GM19397 (cell line): ENCODE data around the gene TTLL4.
"Not testable (repeated sequence)": the region's sequence is repeated elsewhere in the genome, so short reads cannot be mapped to it uniquely, and the experiment has no call there.

Experiments used
- ATAC-seq: cut with Tn5 transposase; IDR thresholded peaks from one replicate; pipeline ENCODE4 v1.9.1; 2021; ENCODE audit warnings: mild to moderate bottlenecking, moderate library complexity; ENCODE audit not compliant: unreplicated experiment

The TTLL4 gene, protein sequence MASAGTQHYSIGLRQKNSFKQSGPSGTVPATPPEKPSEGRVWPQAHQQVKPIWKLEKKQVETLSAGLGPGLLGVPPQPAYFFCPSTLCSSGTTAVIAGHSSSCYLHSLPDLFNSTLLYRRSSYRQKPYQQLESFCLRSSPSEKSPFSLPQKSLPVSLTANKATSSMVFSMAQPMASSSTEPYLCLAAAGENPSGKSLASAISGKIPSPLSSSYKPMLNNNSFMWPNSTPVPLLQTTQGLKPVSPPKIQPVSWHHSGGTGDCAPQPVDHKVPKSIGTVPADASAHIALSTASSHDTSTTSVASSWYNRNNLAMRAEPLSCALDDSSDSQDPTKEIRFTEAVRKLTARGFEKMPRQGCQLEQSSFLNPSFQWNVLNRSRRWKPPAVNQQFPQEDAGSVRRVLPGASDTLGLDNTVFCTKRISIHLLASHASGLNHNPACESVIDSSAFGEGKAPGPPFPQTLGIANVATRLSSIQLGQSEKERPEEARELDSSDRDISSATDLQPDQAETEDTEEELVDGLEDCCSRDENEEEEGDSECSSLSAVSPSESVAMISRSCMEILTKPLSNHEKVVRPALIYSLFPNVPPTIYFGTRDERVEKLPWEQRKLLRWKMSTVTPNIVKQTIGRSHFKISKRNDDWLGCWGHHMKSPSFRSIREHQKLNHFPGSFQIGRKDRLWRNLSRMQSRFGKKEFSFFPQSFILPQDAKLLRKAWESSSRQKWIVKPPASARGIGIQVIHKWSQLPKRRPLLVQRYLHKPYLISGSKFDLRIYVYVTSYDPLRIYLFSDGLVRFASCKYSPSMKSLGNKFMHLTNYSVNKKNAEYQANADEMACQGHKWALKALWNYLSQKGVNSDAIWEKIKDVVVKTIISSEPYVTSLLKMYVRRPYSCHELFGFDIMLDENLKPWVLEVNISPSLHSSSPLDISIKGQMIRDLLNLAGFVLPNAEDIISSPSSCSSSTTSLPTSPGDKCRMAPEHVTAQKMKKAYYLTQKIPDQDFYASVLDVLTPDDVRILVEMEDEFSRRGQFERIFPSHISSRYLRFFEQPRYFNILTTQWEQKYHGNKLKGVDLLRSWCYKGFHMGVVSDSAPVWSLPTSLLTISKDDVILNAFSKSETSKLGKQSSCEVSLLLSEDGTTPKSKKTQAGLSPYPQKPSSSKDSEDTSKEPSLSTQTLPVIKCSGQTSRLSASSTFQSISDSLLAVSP

DNA sequence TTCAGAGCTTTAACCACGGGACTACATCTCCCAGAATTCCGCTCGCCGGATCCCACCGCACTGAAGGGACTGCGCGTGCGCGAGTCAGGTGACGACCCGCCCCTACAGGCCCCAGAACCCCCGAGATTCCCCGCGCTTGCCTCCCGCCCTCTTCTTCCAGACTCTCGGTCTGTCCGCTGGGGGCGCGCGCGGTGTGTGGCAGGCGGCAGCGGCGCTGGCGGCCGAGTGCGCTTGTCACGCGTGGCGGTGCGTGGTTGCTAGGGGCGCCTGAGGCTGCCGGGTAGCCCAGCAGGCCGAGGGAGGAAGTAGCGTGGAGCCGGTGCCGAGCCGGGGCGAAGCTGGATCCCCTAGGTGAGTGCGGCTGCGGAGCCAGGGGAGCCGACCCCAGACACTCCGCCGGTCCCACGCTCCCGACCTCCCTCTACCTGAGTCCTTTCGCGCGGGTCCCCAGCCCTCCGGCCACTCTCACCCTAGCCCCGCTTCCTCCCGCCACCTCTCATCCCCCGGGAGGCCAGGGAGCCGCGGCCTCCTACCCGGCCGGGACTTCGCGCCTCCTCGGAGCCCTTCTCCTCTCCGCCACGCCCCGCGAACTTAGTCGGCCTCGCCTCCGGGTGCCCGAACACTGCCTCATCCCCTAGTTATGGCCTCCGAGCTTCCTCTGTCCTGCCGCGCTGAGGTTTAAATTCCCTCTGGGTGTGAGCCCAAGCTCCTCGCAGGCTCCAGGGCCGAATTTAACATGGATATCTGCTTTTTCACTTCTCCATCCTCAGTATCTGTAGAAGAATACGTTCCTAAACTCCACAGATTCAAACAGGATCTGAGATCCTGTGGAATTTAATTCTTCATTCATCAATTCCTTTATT, at the start of gene TTLL4:
Gene TTLL4 (plus strand): TSS at position 149 of the 863 bp plus-strand sequence. CDS start 26,842 bp downstream, outside the sequence.
- ATAC-seq = peak; percentile 92

DNA sequence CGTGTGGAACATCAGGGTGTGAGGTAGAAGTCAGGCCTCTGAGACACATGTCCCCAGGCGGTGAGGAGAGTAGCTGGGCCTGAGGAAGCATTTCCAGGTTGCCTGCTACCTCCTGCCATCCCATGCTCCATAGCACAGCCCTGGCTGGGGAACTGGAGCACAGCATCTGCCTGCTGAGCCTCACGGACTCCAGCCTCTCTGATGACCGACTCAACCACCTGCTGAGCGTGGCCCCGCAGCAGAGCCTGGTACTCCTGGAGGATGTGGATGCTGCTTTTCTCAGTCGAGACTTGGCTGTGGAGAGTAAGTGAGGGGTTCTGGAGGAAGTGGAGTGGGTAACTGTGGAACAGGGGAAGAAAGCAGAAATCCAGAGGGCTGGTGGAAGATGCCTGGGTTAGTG, 48.3 kb upstream of the TTLL4 start:
- no peak for ATAC-seq

DNA sequence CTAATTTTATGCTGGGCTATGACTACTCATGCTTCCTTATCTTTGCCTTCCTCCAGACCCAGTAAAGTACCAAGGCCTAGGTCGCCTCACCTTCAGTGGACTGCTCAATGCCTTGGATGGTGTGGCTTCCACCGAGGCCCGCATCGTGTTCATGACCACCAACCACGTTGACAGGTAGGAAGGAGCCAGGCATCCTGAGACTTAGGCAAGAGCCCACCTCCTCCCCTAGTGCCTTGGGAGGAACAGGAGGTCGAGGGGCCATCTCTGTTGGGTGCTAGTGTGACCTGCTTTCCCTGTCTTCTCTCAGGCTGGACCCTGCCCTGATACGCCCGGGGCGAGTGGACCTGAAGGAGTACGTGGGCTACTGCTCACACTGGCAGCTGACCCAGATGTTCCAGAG, 47.8 kb upstream of the TTLL4 start:
- no peak for ATAC-seq

DNA sequence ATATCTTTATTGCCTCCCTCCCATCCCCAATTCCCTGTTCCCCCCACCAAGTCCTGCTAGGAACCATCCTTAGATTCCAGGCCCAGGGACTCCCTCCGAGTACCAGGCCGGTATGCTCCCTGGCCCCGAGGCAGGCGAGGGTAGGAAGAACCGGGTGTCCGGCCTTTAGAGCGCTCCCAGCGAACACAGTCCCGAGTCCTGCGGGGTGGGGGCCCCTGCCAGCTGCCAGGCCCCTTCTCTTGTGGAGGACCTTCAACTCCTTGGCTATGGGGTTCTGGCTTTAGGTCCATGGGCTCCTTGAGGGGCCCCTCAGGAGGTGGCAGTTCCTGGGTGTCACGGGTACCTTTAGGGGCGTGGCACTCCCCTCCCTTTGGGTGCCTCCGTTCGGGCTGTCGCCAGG, 46.7 kb upstream of the TTLL4 start:
- no peak for ATAC-seq

DNA sequence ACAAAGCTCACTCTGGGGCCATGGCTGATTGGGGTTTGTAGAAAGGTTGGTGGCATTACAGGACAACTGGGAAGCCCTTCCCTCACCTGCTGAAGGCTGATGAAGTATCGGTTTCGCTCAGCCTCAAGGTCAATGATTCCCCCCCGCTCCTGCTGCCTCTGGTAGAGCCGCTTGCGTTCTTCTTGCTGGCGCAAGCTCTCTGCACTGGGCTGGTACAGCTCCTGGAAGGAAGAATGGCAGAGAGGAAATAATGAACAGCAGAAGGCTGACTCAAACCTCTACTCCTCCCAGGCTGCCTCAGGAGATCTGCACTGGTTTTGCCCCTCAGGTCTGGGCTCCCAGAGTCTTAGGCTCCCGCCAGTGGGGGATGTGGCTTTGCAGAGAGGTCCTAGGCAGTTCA, 46.0 kb upstream of the TTLL4 start:
- no peak for ATAC-seq

DNA sequence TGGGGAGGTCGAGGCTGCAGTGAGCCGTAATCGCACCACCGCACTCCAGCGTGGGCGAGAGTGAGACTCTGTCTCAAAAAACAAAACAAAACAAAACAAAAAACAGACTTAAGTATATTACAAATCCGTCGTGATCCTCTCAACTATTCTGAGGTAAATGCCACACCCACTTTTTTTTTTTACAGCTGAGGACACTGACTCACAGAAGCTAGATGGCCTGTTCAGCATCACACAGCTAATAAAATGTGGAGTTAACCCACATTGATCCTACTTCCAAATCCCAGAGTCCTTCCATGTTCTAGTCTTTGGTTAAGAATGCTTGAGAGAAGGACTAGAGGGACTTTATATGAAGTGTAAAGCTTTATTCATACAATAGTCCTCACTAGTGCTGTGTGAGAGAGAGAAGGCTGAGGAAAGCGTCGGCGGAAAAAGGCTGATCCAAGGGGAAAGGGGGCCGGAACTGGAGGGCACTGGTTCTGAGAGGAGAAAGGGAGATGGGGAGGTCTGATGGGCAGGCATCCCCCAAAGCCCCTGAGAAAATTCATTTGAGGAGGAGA, 39.5 kb upstream of the TTLL4 start:
- no peak for ATAC-seq

DNA sequence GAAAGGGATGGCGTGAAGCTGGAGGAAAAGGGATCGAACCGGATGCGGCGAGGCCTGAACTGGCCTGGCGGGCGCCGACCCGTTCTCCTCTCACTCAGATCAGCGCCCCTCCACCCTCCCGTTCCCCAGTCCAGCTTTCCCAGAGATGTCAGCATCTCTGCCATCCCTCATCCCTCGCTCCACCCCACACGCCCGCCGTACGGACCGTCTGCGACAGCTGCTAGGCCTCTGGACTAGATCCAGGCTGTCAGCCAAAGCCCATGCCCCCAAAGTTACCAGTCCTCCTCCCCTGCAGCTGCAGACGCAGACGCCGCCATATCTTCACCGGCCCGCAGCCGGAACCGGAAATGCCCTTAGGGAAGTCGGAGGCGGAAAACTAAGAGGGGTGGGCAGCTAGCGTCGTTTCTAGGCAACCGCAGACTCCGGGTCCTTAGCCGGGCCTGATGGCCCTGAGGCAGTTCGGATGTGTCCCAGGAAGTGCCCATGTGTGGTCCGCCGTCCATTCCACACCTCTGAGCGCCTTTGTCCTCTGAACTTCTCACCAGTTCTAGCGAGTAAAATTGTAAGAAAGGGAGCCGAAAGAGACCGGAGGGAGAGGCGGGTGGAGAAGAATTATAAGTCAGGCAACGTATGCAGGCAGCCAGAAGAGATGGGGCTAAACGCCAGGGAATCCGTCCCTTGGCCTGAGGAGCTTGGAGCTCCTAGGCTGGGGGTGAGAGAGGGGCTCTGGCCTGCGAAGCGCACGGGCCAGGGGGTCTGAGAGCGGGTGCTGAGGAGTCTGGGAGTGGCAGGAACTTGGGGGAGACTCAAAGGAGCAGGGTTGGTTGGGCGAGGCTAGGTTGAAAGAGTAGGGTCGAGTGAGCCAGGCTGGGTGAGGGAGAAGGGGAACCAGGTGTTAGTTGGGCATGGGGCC, 38.7 kb upstream of the TTLL4 start, which contains the start of the genes RNF25 and STK36:
Gene RNF25 (minus strand): TSS at position 349 of the 913 bp plus-strand sequence. CDS start 32 bp downstream, at position 317.
Gene STK36 (plus strand): TSS at position 433 of the 913 bp plus-strand sequence. CDS start 744 bp downstream, outside the sequence.
- ATAC-seq = peak; percentile 98

DNA sequence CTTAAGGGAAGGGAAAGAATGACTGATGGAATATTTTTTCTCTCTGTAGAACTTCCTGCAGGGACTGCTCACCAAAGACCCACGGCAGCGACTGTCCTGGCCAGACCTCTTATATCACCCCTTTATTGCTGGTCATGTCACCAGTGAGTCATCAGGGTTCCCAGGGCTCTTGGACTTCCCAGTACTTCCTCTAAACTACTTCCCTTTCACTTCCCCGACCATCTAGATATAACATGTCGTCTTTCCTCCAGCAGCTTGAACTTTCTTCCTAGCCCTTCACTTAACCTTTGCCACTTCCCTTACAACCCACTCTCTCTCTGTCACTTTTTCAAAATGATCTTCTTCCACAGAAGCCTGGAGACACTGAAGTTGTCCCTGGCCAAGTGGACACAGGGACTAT, 31.5 kb upstream of the TTLL4 start:
- no peak for ATAC-seq

DNA sequence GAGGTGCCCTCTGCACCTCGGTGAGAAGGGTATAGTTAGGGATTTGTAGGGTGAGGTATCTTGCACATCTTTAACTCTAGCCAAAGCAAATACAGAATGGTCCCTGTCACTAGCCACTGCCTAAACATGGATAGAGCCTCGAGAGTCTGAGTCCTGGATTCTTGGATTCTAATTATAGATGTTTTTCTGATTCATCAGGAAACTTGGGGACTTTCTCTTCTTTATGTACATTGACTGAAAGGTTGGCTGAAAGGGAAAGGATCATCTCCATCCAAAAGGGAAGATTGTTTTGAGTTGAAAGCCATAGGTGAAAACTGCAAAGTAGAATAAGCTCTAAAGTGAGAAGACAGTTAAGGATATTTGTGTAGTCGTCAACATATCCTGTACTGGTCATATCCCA, 30.6 kb upstream of the TTLL4 start:
- ATAC-seq = no peak

DNA sequence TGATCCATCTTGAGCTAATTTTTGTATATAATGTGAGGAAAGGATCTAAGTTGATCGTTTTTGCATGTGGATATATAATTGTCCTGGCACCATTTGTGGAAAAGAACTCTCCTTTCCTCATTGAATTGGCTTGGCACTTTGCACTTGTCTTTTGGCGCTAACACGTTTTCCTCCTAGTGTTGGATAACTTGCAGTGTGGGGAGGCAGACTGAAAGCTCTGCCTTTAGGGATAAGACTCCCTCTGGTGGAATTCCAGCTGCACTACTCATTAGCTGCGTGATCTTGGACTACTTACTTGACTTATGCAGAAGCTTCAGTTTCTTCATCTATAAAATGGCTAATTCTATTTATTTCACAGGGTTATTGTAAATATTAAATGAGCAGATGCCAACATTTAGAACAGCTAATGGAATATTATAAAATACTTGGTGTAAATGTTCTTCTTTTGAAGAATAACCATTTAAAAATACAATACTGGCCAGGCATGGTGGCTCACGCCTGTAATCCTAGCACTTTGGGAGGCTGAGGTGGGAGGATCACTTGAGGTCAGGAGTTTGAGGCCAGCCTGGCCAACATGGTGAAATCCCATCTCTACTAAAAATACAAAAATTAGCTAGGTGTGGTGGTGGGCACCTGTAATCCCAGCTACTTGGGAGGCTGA, 23.1 kb upstream of the TTLL4 start:
- ATAC-seq = not testable (repeated sequence)

DNA sequence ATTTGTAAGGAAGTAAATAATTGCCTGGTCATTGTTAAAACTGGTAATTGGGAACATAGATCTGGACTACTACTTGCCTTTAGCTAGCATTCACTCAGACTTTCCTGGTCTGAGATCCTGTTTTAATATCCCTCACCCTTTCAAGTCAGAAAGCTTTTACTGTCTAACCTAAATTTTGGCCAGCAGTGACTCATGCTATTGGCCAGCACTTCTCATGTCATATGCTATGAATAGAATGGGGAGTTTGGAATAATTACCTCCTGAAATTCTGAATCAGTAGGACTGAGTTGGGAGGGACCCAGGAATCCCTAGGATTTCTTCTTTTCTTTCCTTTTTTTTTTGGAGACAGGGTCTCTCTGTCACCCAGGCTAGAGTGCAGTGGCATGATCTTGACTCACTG, 19.4 kb upstream of the TTLL4 start:
- no peak for ATAC-seq

DNA sequence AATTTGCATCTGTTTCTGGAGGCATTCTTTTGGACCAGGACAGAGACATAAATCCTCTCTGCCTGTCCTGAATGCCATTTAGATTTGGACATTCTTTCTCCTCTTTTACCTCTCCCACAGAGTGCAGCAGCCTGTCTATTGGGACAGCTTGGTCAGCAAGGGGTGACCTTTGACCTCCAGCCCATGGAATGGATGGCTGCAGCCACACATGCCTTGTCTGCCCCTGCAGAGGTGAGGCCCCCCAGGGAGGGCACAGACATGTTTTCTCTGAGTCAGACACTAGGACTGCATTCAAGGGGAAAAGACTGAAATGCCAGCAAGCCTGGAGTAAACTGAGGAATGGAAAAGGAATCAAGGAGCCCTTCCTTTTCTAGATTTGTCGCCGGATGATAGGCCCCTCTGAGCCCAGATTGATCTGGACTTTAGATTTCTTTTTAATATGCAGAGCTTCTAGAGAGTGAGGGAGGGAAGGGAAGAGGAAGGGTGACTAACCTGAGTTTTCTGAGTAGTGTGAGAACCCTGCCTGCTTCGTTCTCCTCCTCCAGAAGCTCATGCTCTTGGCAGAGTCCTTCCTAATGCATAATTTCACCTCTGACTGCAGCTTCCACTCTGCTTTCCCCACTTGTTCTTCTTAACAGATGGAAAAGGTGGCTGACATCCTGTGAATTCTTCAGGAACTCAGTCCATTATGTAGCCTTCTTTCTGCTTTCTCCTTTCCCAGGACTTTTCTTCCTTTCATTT, 16.1 kb upstream of the TTLL4 start:
- ATAC-seq = no peak

DNA sequence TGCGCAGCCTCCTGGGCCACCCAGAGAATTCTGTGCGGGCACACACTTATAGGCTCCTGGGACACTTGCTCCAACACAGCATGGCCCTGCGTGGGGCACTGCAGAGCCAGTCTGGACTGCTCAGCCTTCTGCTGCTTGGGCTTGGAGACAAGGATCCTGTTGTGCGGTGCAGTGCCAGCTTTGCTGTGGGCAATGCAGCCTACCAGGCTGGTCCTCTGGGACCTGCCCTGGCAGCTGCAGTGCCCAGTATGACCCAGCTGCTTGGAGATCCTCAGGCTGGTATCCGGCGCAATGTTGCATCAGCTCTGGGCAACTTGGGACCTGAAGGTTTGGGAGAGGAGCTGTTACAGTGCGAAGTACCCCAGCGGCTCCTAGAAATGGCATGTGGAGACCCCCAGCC, 11.8 kb upstream of the TTLL4 start:
- ATAC-seq = no peak

DNA sequence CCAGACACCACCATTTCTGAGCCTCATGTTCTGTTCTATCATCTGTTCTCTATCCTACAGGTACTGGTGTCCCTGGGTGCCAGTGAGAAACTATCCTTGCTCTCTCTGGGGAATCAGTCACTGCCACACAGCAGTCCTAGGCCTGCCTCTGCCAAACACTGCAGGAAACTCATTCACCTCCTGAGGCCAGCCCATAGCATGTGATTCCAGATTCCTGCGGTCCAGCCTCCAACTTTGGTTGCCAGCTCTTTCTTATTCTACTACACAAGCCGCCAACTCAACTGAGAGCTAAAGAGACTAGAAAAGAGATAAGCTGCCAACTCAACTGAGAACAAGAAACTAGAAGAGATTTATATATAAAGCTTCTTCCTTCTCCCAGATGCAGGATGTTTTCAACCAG, 8.8 kb upstream of the TTLL4 start:
- ATAC-seq = no peak

DNA sequence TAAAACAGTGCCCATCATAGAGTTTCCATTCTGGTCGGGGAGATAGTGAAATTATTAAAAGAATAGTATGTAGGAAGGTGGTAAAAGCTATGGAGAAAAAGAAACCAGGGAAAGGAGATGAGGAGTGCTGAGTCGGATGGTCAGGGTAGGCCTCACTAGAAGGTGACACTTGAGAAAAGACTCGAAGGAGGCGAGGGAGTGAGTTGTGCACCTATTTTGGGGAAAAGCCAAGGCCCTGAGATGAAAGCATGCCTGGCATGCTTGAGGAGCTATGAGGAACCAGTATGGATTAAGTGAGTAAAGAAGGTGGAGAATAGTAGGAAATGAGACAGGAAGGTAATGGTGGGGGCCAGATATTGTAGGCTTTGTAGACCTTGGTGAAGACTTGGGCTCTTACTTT, 7.3 kb upstream of the TTLL4 start:
- no peak for ATAC-seq

DNA sequence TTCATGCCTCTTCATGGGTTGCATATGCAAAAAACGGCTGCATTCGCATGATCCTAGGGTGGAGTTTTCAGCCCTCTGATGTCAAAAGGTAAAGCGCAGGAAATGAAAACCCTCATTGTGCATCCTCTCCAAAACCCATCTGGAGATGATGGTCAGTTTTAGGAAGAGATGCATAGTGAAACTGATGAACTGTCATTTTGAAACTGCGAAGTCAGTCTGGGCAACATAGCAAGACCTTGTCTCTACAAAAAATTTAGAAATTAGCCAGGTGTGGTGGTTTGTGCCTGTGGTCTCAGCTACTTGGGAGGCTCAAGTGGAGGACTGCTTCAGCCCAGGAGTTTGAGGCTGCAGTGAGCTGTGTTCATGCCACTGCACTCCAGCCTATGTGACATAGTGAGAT, 2.5 kb upstream of the TTLL4 start:
- no peak for ATAC-seq

DNA sequence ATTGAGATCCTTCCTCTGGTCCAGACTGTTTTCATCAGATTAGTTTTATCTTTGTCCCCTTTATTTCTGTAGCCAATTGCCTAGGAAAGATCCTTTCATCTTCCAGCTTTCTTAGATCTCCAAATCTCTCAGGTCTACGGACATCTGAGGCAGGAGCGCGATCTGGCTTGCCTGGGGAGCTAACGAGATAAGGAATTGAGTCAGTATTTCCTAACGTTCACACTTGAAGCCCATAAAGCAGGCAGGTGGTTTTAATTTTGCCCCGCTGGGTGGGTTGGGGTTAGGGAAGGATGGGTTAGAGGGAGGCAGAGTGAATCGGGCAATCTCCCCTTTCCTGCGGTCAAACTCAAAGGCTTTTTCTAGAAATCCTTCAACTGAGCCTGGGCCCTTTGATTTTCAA, 727 bp upstream of the TTLL4 start:
- no peak for ATAC-seq

DNA sequence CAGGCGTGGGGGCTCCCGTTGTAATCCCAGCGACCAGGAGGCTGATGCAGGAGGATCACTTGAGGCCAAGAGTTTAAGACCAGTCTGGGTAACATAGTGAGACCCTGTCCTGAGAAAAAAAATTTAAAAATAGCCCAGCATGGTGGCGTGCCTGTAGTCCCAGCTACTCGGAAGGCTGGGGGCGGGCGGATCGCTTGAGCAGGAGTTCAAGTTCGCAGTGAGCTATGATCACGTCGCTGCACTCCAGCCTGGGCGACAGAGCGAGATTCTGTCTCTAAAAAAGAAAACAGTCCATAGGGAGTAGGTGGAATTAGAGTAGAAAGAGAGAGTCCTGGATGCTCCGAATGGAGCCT, 325 bp upstream of the TTLL4 start:
- ATAC-seq = no peak
